ENCODE data around the gene ITPR2.

GRCh38 chr12:26700430-26700829, 132.6 kb downstream of the ITPR2 start:
- TF ChIP-seq POLR2A (IDR thresholded peaks at IDR 0.05), result no peak
- TF ChIP-seq CTCF (IDR thresholded peaks at IDR 0.05), result no peak
- TF ChIP-seq POLR2AphosphoS5 (IDR thresholded peaks at IDR 0.05; ENCODE audit: insufficient read depth in 1 of 2, low read depth in 1 of 2), result no peak
